Thymus (tissue), 11 donors: ENCODE results near the gene SCGB3A2. TPM values are rescaled to one million over a fixed set of nuclear protein-coding genes. Genes with fewer than 3 reads are reported as not detected.

Experiments
- DNase-seq, 9 donors: peaks; one replicate each; pipeline ENCODE4 v3.0.0-alpha.2; 2013; ENCODE audit warnings: low spot score in 9 of 9, low read depth in 6 of 9, missing footprints in 1 of 9
- H3K27ac ChIP-seq, 2 donors: one replicate each; pipeline ENCODE4 v1.5.1; 2013; ENCODE audit warnings: control low read depth in 1 of 2, low read depth in 1 of 2, low read length in 1 of 2, mild to moderate bottlenecking in 1 of 2, moderate library complexity in 1 of 2
- H3K27me3 ChIP-seq, 2 donors: one replicate each; pipeline ENCODE4 v1.5.1; 2013; ENCODE audit warnings: low read length in 1 of 2; ENCODE audit not compliant: control insufficient read depth in 2 of 2, insufficient read depth in 1 of 2
- H3K36me3 ChIP-seq, 2 donors: one replicate each; pipeline ENCODE4 v1.5.1; 2013; ENCODE audit warnings: low read length in 1 of 2, mild to moderate bottlenecking in 1 of 2, moderate library complexity in 1 of 2; ENCODE audit not compliant: control insufficient read depth in 2 of 2, insufficient read depth in 2 of 2
- H3K4me1 ChIP-seq, 2 donors: one replicate each; pipeline ENCODE4 v1.5.1; 2013; ENCODE audit warnings: low read length in 2 of 2; ENCODE audit not compliant: control insufficient read depth in 2 of 2, insufficient read depth in 2 of 2
- H3K4me3 ChIP-seq, 2 donors: one replicate each; pipeline ENCODE4 v1.5.1; 2013; ENCODE audit warnings: low read length in 2 of 2, control low read depth in 1 of 2, mild to moderate bottlenecking in 1 of 2
- H3K9me3 ChIP-seq, 2 donors: one replicate each; pipeline ENCODE4 v1.5.1; 2013; ENCODE audit warnings: low read length in 1 of 2, mild to moderate bottlenecking in 1 of 2; ENCODE audit not compliant: control insufficient read depth in 2 of 2, insufficient read depth in 1 of 2
- WGBS: extraction: QIAGEN DNeasy Blood & Tissue Kit; methylation state at CpG from one replicate; pipeline ENCODE4 v1.1.7; 2013; 5-methylcytosine and 5-hydroxymethylcytosine counted together
- polyA plus RNA-seq: library from polyadenylated mRNA; stranded (reverse); fragments of 200-250 nt; gene quantifications from one replicate; pipeline ENCODE4 v1.2.3, GENCODE V29; 2013
- total RNA-seq: library from RNA; stranded (reverse); fragments of 120-200 nt; gene quantifications from one replicate; pipeline ENCODE4 v1.2.4, GENCODE V29; 2013
- donor health status: healthy.

The SCGB3A2 gene
- total and polyA plus RNA-seq, 2 donors: 0.71 to 1.6 TPM

DNA sequence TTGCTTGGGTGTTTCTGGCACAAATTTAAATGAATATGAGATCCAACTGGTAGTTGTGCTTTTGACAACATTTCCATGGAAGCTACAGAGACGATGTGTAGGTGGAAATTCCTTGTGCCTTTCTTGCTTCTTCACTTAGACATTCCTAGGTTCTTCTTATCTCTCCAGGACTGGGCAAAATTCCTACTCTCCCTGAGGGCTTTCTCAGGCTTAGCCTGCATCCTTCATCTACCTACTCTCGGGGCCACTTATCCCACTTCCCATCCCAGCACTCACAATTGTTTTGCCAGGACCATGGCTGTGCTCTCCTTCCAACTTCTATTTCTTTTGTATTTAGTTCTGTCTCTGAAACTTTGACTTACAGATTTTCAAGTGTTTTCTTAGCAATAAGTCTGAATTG, 29.3 kb upstream of the SCGB3A2 start:
- Histone ChIP-seq H3K9me3 (no peaks in the 10 kb centered on the region), H3K4me1 (peaks cover 0 to 5% of the 10 kb centered on the region in 2 donors), H3K27me3 (no peaks in the 10 kb centered on the region), H3K36me3 (no peaks in the 10 kb centered on the region), H3K4me3 (no peak overlapping the region), H3K27ac (no peak overlapping the region)
- 97% methylated on average over 2 of the region's 2 CpGs for WGBS
- no peak for DNase-seq

DNA sequence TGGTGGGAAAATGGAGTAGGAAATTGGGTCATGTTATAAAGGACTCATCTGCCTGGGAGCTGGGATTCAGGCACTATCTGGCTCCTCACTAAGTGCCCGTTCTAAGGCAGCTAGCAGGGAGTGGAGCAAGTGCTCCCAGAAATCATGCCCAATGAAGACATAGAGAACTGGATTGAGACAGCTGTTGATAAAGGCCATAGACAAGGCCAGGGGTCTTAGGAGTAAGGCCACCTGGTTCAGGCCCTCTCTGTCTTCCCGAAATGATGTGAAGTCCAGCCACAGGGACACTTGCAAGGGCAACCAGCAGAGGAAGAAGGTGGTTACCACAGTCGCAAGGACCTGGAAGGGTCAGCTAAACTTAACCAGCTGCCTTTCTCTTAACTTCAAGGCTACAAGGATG, 26.9 kb upstream of the SCGB3A2 start:
- Histone ChIP-seq H3K9me3 (no peaks in the 10 kb centered on the region), H3K36me3 (no peaks in the 10 kb centered on the region), H3K4me1 (peaks cover 0 to 5% of the 10 kb centered on the region in 2 donors), H3K27me3 (no peaks in the 10 kb centered on the region), H3K4me3 (no peak overlapping the region), H3K27ac (no peak overlapping the region)
- DNase-seq: no peak
- 97% methylated on average over 3 of the region's 3 CpGs for WGBS

DNA sequence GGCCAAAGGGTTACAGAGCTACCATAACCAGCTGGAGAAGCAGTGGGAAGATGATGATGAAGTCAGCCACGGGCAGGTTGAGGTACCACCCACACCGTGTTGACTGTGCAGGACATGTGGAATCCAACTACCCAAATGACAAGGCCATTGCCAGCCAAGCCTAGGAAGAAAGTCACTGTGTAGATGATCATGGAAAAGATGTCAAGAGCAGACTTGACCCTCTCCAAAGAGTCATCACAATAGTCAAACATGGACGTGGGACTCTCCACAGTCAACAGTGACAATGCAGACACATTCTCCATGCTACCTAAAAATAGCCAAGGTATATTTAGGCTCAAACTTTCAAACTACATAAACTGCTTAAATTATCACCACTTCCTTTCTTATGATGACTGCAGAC, 26.1 kb upstream of the SCGB3A2 start:
- H3K9me3 ChIP-seq: no peaks in the 10 kb centered on the region
- WGBS: 65% methylated on average over 3 of the region's 3 CpGs
- no peak overlapping the region for H3K27ac ChIP-seq
- no peaks in the 10 kb centered on the region for H3K36me3 ChIP-seq
- no peaks in the 10 kb centered on the region for H3K27me3 ChIP-seq
- H3K4me1 ChIP-seq: peaks cover 0 to 5% of the 10 kb centered on the region in 2 donors
- no peak for DNase-seq
- no peak overlapping the region for H3K4me3 ChIP-seq

DNA sequence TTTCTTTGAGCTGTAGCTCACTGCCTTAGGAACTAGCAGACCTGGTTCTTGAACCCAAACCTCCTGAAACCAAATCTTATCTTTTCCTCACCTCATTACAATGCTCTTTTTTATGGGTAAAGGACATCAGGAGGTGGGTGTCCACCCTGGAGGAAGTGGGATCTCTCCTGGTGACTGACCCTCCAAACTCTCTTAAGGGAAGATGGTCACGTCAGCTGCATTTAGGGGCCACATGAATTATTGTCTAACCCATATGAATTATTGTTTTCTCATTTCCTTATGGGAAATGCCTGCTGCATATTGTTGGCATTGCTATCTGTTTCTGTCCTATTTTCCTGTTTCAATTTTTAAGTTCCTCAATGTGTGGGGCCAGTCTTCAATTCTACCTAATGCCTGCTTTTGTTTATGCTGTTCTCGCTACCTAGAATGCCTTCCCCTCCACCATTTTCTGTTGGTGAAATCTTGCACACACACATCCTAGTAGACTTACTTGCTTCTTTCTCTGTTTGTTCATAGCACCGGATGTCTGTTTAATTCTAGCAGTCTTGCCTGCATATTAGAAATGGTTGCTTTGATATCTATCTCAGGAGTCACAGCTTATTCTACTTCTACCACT, 25.0 kb upstream of the SCGB3A2 start:
- Histone ChIP-seq H3K4me1 (peaks cover 0 to 5% of the 10 kb centered on the region in 2 donors), H3K27ac (no peak overlapping the region), H3K36me3 (no peaks in the 10 kb centered on the region), H3K27me3 (no peaks in the 10 kb centered on the region), H3K4me3 (no peak overlapping the region), H3K9me3 (no peaks in the 10 kb centered on the region)
- 68% methylated on average over 3 of the region's 3 CpGs for WGBS
- DNase-seq: peak in 1 of 9 donors; percentile 9

DNA sequence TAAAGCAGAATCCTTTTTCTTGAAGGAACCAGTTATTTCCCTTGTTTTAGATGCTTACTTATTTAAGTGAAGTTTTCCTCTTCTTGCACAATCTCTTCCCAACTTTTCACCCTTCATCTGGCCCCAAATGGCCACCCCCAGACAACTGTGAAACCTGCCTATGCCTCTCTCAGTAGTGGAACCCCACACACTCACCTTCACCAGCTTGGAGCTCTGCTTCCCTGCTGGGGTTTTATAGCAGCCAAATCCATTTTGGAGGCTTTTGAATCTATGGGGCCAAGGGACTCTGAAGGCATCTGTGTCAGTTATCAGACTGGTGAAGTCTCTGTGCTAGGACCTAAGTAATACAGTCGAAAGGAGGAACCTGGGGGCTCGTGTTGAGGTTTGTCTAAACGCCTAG, 24.2 kb upstream of the SCGB3A2 start:
- no peak overlapping the region for H3K4me3 ChIP-seq
- peaks cover 0 to 5% of the 10 kb centered on the region in 2 donors for H3K4me1 ChIP-seq
- WGBS: 93% methylated on average over 3 of the region's 3 CpGs
- H3K9me3 ChIP-seq: no peaks in the 10 kb centered on the region
- no peaks in the 10 kb centered on the region for H3K36me3 ChIP-seq
- no peak for DNase-seq
- H3K27ac ChIP-seq: no peak overlapping the region
- no peaks in the 10 kb centered on the region for H3K27me3 ChIP-seq

DNA sequence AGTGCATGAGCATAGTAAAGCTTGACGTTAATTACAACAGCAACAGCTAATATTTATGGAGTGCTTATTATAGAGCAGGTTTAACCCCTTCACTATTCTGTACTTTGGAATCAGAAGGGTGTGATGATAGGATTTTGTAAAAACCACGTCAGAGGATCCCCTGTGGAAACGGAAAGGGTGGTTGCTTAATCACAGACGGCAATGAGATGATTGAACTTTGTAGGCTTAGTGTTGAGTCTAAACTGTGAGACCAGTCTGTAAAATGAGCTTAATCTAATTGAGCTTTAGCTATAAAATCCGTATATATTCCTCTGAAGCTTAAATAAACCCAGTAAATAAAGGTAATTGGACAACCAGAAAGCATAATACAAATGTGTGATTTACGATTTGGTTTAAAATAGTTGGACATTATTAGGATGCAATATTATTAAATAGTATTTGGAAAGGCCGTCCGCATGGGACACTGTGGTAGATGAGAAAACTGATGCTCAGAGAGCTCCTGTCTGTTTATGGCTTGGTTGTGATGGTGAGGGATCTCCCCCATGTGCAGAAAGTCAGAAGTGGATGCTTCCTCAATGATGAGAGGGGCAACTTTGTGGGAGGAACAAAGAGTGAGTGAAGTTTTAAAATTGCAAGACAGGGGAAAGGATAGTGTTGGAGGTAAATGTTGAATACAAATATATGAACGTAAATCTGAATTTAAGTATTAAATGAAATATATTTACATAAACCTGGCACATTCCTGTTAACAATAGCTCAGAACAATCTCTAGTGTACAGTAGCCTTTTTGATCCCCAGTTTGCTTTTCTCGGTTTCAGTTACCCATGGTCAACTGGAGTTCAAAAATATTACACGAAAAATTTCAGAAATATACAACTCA, 23.4 kb upstream of the SCGB3A2 start:
- peaks cover 0 to 5% of the 10 kb centered on the region in 2 donors for H3K4me1 ChIP-seq
- H3K9me3 ChIP-seq: no peaks in the 10 kb centered on the region
- 84% methylated on average over 11 of the region's 11 CpGs for WGBS
- no peak for DNase-seq
- no peaks in the 10 kb centered on the region for H3K36me3 ChIP-seq
- no peak overlapping the region for H3K27ac ChIP-seq
- H3K27me3 ChIP-seq: no peaks in the 10 kb centered on the region
- no peak overlapping the region for H3K4me3 ChIP-seq

DNA sequence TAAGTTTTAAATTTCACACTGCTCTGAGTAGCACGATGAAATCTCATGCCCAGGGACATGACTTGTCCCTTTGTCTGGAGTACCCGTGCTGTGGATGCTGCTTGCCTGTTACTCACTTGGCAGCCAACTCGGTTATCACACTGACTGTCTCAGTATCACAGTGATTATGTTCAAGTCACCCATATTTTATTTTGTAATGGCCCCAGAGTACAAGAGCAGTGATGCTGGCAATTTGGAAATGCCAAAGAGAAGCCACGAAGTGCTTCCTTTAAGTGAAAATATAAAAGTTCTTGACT, 22.8 kb upstream of the SCGB3A2 start:
- no peaks in the 10 kb centered on the region for H3K9me3 ChIP-seq
- WGBS: 67% methylated on average over 4 of the region's 4 CpGs
- no peak for DNase-seq
- H3K4me3 ChIP-seq: no peak overlapping the region
- H3K4me1 ChIP-seq: peaks cover 0 to 5% of the 10 kb centered on the region in 2 donors
- H3K27ac ChIP-seq: no peak overlapping the region
- no peaks in the 10 kb centered on the region for H3K27me3 ChIP-seq
- no peaks in the 10 kb centered on the region for H3K36me3 ChIP-seq

DNA sequence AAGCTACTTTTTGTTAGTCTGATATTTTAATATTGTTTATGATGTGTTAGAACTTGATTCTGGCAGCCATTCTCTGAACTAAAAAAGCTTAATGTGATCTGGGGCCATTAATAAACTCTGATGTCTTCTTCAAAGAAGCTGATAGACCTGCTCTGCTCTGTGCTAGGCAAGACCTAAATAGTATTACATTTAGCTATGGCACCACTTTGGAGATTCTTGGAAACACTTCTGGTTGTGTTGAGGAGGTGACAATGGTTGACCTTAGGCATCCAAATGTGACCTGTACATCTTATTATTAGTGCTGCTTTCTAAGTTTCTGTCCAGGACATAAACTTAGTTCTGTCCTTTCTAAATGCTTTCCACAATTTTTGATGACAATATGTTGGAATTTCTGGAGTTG, 21.7 kb upstream of the SCGB3A2 start:
- no peaks in the 10 kb centered on the region for H3K27me3 ChIP-seq
- no peak for DNase-seq

DNA sequence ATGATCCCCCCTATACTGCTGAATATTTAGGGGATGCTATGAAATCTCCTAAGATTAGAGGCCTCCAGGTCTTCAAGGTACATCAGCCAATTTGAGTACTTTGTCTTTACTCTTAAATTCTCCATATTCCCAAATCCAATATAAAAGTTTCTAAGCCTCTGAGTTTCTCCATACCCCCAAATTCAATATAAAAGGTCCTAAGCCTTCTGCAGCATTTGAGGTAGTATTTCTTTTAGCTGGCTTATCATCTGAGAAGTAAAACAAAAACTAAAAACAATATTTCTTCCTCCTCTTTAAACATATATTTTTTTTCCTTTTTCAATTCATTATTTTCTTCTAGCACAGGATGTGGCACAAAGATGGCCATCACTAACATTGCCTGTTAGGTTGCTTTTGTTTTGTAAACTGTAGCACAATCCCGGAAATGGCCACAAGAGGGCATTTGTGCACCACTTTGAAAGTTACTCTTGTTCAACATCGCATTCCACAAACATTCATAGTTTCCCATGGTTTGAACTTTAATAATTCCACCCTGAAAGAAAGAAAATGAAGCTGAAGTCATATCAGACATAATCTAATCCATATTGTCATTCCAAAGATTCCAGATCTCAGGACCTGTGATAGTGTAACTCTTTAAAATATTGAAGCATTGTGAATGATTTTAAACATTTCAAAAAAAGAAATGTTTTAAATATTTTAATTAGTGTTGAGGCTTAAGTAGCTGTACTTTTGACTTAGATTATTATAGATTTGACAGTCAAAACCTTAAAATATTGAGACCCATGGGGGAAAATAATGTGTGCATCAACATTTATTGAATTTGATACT, 21.0 kb upstream of the SCGB3A2 start:
- H3K4me3 ChIP-seq: no peak overlapping the region
- DNase-seq: peak; percentile 6 to 69 (median 34)
- 6% methylated on average over 2 of the region's 2 CpGs for WGBS
- H3K9me3 ChIP-seq: no peaks in the 10 kb centered on the region
- H3K27me3 ChIP-seq: no peaks in the 10 kb centered on the region
- H3K27ac ChIP-seq: no peak overlapping the region
- H3K36me3 ChIP-seq: no peaks in the 10 kb centered on the region
- peaks cover 0 to under 1% of the 10 kb centered on the region in 2 donors for H3K4me1 ChIP-seq

More for the DNA sequence above, 21.7 kb upstream of the SCGB3A2 start:
- peaks cover 0 to 5% of the 10 kb centered on the region in 2 donors for H3K4me1 ChIP-seq
- H3K36me3 ChIP-seq: no peaks in the 10 kb centered on the region
- no peaks in the 10 kb centered on the region for H3K9me3 ChIP-seq
- H3K27ac ChIP-seq: no peak overlapping the region
- H3K4me3 ChIP-seq: no peak overlapping the region
